ENCODE measurements around the gene HSPA1L.
"Not testable (repeated sequence)": the region's sequence is repeated elsewhere in the genome, so short reads cannot be mapped to it uniquely, and the experiment has no call there.

The HSPA1L gene

GRCh38 chr6:31859923-31860322, 44.8 kb upstream of the HSPA1L start:
- no peak overlapping the region for H3K4me3 ChIP-seq (ENCODE audit: low read depth, low read length)
- no peak for TF ChIP-seq CTCF (conservative IDR thresholded peaks at IDR 0.05; ENCODE audit: low read depth, low read length)
- no peak for DNase-seq (ENCODE audit: low read depth)

GRCh38 chr6:31858707-31859106, 43.6 kb upstream of the HSPA1L start:
- no peak for DNase-seq (ENCODE audit: low read depth)
- H3K4me3 ChIP-seq (ENCODE audit: low read depth, low read length): no peak overlapping the region
- TF ChIP-seq CTCF (conservative IDR thresholded peaks at IDR 0.05; ENCODE audit: low read depth, low read length): no peak

- DNase-seq (ENCODE audit: low read depth); H3K4me3 ChIP-seq (ENCODE audit: low read depth, low read length): not testable (repeated sequence)
These were observed 42.7 kb upstream of the HSPA1L start for GRCh38 chr6:31857774-31858173.

GRCh38 chr6:31851980-31852718, 37.1 kb upstream of the HSPA1L start:
- not testable (repeated sequence) for H3K4me3 ChIP-seq (ENCODE audit: low read depth, low read length); DNase-seq (ENCODE audit: low read depth)

- DNase-seq (ENCODE audit: low read depth): no peak
- TF ChIP-seq CTCF (conservative IDR thresholded peaks at IDR 0.05; ENCODE audit: low read depth, low read length): no peak
- H3K4me3 ChIP-seq (ENCODE audit: low read depth, low read length): no peak overlapping the region
These were observed 36.4 kb upstream of the HSPA1L start for GRCh38 chr6:31851485-31851832.

- no peak for DNase-seq (ENCODE audit: low read depth)
- no peak for TF ChIP-seq CTCF (conservative IDR thresholded peaks at IDR 0.05; ENCODE audit: low read depth, low read length)
- H3K4me3 ChIP-seq (ENCODE audit: low read depth, low read length): no peak overlapping the region
These were observed 35.8 kb upstream of the HSPA1L start for GRCh38 chr6:31850765-31851484.

GRCh38 chr6:31847276-31847978, 32.3 kb upstream of the HSPA1L start:
- H3K4me3 ChIP-seq (ENCODE audit: low read depth, low read length): no peak overlapping the region
- TF ChIP-seq CTCF (conservative IDR thresholded peaks at IDR 0.05; ENCODE audit: low read depth, low read length): no peak
- DNase-seq (ENCODE audit: low read depth): no peak
